ENCODE data around the gene ISYNA1. TPM values are rescaled to one million over a fixed set of nuclear protein-coding genes. Genes with fewer than 3 reads are reported as not detected.

ISYNA1 gene
- polyA plus RNA-seq, 2 of the 4 experiments (the other 2 are of a cell fraction) = 18.0 to 60.7 TPM

GRCh38 chr19:18423258-18424020, 14.5 kb downstream of the ISYNA1 start:
- ChIA-PET CTCF (interaction anchor here (1.3 to 1.4 kb wide), 3 partner anchors 13 to 37 kb away, joined by 3 read pairs; partner anchors contain the start of gene GDF15), POLR2A (no interaction called here)
- no peak for FAIRE-seq
- DNase-seq (ENCODE audit: low read depth in 1 of 2, low spot score in 1 of 2) = no peak
- 91% methylated on average over 19 of the region's 21 CpGs for WGBS (ENCODE audit: missing lambda C conversion rate)
- ATAC-seq = no peak
- TF ChIP-seq ZSCAN20 (CRISPR knock-in tag; IDR thresholded peaks at IDR 0.05) = no peak
- TF ChIP-seq, protein P1, sequence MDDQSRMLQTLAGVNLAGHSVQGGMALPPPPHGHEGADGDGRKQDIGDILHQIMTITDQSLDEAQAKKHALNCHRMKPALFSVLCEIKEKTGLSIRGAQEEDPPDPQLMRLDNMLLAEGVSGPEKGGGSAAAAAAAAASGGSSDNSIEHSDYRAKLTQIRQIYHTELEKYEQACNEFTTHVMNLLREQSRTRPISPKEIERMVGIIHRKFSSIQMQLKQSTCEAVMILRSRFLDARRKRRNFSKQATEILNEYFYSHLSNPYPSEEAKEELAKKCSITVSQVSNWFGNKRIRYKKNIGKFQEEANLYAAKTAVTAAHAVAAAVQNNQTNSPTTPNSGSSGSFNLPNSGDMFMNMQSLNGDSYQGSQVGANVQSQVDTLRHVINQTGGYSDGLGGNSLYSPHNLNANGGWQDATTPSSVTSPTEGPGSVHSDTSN (IDR thresholded peaks at IDR 0.05) = no peak
- TF ChIP-seq RARB (CRISPR knock-in tag; IDR thresholded peaks at IDR 0.05) = no peak
- TF ChIP-seq NFE2L2 (conservative IDR thresholded peaks at IDR 0.05; ENCODE audit: low read length) = no peak
- TF ChIP-seq FOSB (CRISPR knock-in tag; IDR thresholded peaks at IDR 0.05) = no peak
- TF ChIP-seq BHLHE40 (IDR thresholded peaks at IDR 0.05; ENCODE audit: low read depth, low read length) = no peak
- no peak for TF ChIP-seq FOSL2 (IDR thresholded peaks at IDR 0.05)
- no peak for TF ChIP-seq FOSL2 (CRISPR knock-in tag; IDR thresholded peaks at IDR 0.05)
- TF ChIP-seq JUN (IDR thresholded peaks at IDR 0.05) = no peak
- TF ChIP-seq RCOR1 (IDR thresholded peaks at IDR 0.05; ENCODE audit: low read depth, low read length) = no peak
- no peak for TF ChIP-seq JUNB (IDR thresholded peaks at IDR 0.05)
- no peak for TF ChIP-seq ZFP36 (IDR thresholded peaks at IDR 0.05; ENCODE audit: borderline replicate concordance, partially characterized antibody)
- TF ChIP-seq MAX (IDR thresholded peaks at IDR 0.05) = no peak
- no peak for TF ChIP-seq HOXB5 (CRISPR knock-in tag; IDR thresholded peaks at IDR 0.05)
- no peak for TF ChIP-seq PHF8 (IDR thresholded peaks at IDR 0.05; ENCODE audit: borderline replicate concordance, low read depth)
- Histone ChIP-seq H3K4me2 (no peak overlapping the region), H3K9me3 (no peaks in the 10 kb centered on the region), H3K4me1 (peaks cover 37% of the 10 kb centered on the region), H3K27ac (no peak overlapping the region), H3K4me3 (no peak overlapping the region)

DNA sequence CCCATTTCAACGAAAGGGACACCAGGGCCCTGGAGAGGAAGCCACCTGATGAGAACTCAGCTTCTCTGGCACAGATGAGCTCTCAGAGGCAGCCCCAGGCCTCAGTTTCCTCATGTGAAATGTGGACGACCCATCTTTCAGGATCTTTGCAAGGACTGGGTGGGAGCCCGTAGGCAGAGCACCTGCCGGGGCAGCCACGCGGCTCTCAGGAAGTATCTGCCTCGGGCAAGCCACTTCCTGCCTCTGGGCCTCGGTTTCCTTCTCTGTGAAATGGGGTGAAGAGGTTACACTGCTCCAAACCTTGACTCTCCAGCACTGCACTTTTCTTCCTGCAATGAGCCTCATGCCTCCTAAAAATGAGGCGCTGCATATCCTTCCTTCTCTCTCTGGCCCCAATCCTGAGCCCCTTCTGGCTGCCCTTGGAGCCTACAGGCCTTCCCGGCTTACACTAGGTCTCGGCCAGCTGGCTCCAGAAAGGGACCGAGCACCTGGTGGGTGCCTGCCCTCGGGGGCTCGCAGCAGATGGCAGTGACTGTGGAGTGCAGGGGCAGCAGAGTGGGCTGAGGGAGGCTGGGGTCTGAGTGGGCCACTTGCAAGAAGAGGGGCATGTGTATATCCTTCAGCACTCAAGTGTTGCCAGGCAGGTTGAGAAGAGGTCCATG, 15.3 kb downstream of the ISYNA1 start:
- no peak overlapping the region for H3K27ac ChIP-seq
- ATAC-seq = no peak
- CTCF ChIA-PET = interaction anchor here (0.6 to 1.4 kb wide), 3 partner anchors 23 to 372 kb away, joined by 3 read pairs; partner anchors contain the start of gene GDF15
- 89% methylated on average over 13 of the region's 14 CpGs for WGBS (ENCODE audit: missing lambda C conversion rate)
- peaks cover 38% of the 10 kb centered on the region for H3K4me1 ChIP-seq
- no peak for TF ChIP-seq ZFP36 (IDR thresholded peaks at IDR 0.05; ENCODE audit: borderline replicate concordance, partially characterized antibody)
- TF ChIP-seq BCL3 (IDR thresholded peaks at IDR 0.05) = no peak
- no peak for TF ChIP-seq MAZ (IDR thresholded peaks at IDR 0.05; ENCODE audit: borderline replicate concordance, low read depth, low read length)
- no peak for TF ChIP-seq USF2 (IDR thresholded peaks at IDR 0.05)
- no peak for TF ChIP-seq HDAC2 (IDR thresholded peaks at IDR 0.05)
- TF ChIP-seq, protein P2, sequence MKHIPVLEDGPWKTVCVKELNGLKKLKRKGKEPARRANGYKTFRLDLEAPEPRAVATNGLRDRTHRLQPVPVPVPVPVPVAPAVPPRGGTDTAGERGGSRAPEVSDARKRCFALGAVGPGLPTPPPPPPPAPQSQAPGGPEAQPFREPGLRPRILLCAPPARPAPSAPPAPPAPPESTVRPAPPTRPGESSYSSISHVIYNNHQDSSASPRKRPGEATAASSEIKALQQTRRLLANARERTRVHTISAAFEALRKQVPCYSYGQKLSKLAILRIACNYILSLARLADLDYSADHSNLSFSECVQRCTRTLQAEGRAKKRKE (CRISPR knock-in tag; IDR thresholded peaks at IDR 0.05; ENCODE audit: low read depth) = no peak
- TF ChIP-seq JUN (IDR thresholded peaks at IDR 0.05) = no peak
- no peak for TF ChIP-seq HMGXB4 (CRISPR knock-in tag; IDR thresholded peaks at IDR 0.05; ENCODE audit: borderline replicate concordance)
- TF ChIP-seq HEYL (CRISPR knock-in tag; IDR thresholded peaks at IDR 0.05) = no peak
- no peak for TF ChIP-seq ZNF302 (CRISPR knock-in tag; IDR thresholded peaks at IDR 0.05)
- no peak for TF ChIP-seq SMC3 (IDR thresholded peaks at IDR 0.05)
- no peak for TF ChIP-seq ZC3H11A (IDR thresholded peaks at IDR 0.05)
- TF ChIP-seq TP53 (CRISPR knock-in tag; IDR thresholded peaks at IDR 0.05) = no peak
- no peak for TF ChIP-seq GATA3 (IDR thresholded peaks at IDR 0.05; ENCODE audit: borderline replicate concordance)
- TF ChIP-seq HOXA7 (CRISPR knock-in tag; IDR thresholded peaks at IDR 0.05) = no peak
- TF ChIP-seq FOSB (CRISPR knock-in tag; IDR thresholded peaks at IDR 0.05) = no peak
- TF ChIP-seq EHF (CRISPR knock-in tag; IDR thresholded peaks at IDR 0.05) = no peak
- no peak for TF ChIP-seq HOXB13 (CRISPR knock-in tag; IDR thresholded peaks at IDR 0.05; ENCODE audit: low read depth)
- no peak for DNase-seq (ENCODE audit: low read depth in 1 of 2, low spot score in 1 of 2)
- POLR2A ChIA-PET = no interaction called here
- no peak overlapping the region for H3K4me3 ChIP-seq
- H3K9me3 ChIP-seq = no peaks in the 10 kb centered on the region
- H3K4me2 ChIP-seq = no peak overlapping the region
- no peak for FAIRE-seq
